H1 (cell line): ENCODE data around the gene SKOR2. TPM values are rescaled to one million over a fixed set of nuclear protein-coding genes. Genes with fewer than 3 reads are reported as not detected.

Experiments used
- CHD7 ChIP-seq: fragments of 300-600 bp; sonication (generic); IDR thresholded peaks from 2 replicates; pipeline ENCODE4 v1.7.1; 2012; ENCODE audit warnings: low read length, moderate library complexity, mild to moderate bottlenecking, inconsistent platforms; ENCODE audit not compliant: insufficient replicate concordance
- CTBP2 ChIP-seq: IDR thresholded peaks from 2 replicates; pipeline ENCODE4 v1.7.0; 2011; ENCODE audit warnings: borderline replicate concordance, mild to moderate bottlenecking, moderate library complexity, mixed read lengths, low read length; ENCODE audit not compliant: insufficient read depth, insufficient read length
- EGR1 ChIP-seq: IDR thresholded peaks from 2 replicates; pipeline ENCODE4 v1.6.1; 2011; ENCODE audit warnings: low read depth, low read length, borderline replicate concordance
- SIN3A ChIP-seq, 2 experiments: IDR thresholded peaks in 1 of 2; conservative IDR thresholded peaks in 1 of 2; 2 replicates each; pipeline ENCODE4 v1.6.1; 2011 to 2012; ENCODE audit warnings: low read length in 2 of 2, improper control_type of control experiment in 1 of 2, low read depth in 1 of 2, mild to moderate bottlenecking in 1 of 2
- SP1 ChIP-seq: IDR thresholded peaks from 2 replicates; pipeline ENCODE4 v1.6.1; 2011; ENCODE audit warnings: low read depth, low read length
- ZNF274 ChIP-seq: IDR thresholded peaks from 2 replicates; pipeline ENCODE4 v1.7.0; 2012; ENCODE audit warnings: low read length, borderline replicate concordance; ENCODE audit errors: extremely low read depth
- polyA plus RNA-seq, 7 experiments: library from polyadenylated mRNA; depleted of rRNA in 3 of 7; stranded (reverse) in 5 of 7; unstranded in 2 of 7; fragments of >200 nt in 5 of 7; fragments of 200-250 nt in 2 of 7; gene quantifications; 1 replicate in 5 of 7; 2 replicates in 1 of 7; 4 replicates in 1 of 7; pipeline versions ENCODE4 v1.2.1 to v1.2.3, GENCODE V29; 2011 to 2013; ENCODE audit warnings: missing spikeins in 2 of 7, mixed read lengths in 2 of 7
- total RNA-seq: library from RNA; stranded (reverse); fragmentation: NEBNext Ultra II Directional; extraction: Animal tissue kit (Norgen Biotek cat#: 25700); gene quantifications from 2 replicates; pipeline ENCODE4 v1.2.1, GENCODE V29; 2021

The SKOR2 gene
- total and polyA plus RNA-seq, 2 of the 8 experiments (the other 6 are each of a cell fraction or from before 2014, with no cell fraction given): 0.05 to 0.11 TPM

GRCh38 chr18:47244086-47244485 is 7.4 kb downstream of the SKOR2 start (continued):
- TF ChIP-seq CHD7 (no peak), CTBP2 (no peak), SP1 (no peak), EGR1 (no peak), ZNF274 (no peak), SIN3A (conservative IDR thresholded peaks at IDR 0.05 in 1 of 2, IDR thresholded peaks at IDR 0.05 in 1 of 2; ENCODE audit: low read depth in 1 of 2, low read length in 2 of 2) (no peak)
